SIG-M5 treated with dmso at 0.1 percent for 504 hours (cell line): Measurements from ENCODE around the gene DVL1.
"Not testable (repeated sequence)": the region's sequence is repeated elsewhere in the genome, so short reads cannot be mapped to it uniquely, and the experiment has no call there.

Experiments used
- DNase-seq: peaks from one replicate; lab custom pipeline; 2025; ENCODE audit not compliant: unreplicated experiment; lab: John Stamatoyannopoulos, UW

DVL1 gene

DNA sequence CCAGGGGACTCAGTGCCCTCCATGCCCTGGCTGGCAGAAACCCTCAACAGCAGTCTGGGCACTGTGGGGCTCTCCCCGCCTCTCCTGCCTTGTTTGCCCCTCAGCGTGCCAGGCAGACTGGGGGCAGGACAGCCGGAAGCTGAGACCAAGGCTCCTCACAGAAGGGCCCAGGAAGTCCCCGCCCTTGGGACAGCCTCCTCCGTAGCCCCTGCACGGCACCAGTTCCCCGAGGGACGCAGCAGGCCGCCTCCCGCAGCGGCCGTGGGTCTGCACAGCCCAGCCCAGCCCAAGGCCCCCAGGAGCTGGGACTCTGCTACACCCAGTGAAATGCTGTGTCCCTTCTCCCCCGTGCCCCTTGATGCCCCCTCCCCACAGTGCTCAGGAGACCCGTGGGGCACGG lies 21.0 kb downstream of the DVL1 start:
- no peak for DNase-seq

DNA sequence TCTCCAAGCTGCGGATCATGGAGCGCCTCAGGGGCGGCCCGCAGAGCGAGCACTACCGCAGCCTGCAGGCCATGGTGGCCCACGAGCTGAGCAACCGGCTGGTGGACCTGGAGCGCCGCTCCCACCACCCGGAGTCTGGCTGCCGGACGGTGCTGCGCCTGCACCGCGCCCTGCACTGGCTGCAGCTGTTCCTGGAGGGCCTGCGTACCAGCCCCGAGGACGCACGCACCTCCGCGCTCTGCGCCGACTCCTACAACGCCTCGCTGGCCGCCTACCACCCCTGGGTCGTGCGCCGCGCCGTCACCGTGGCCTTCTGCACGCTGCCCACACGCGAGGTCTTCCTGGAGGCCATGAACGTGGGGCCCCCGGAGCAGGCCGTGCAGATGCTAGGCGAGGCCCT lies 21.9 kb downstream of the DVL1 start:
- DNase-seq, result no peak

DNA sequence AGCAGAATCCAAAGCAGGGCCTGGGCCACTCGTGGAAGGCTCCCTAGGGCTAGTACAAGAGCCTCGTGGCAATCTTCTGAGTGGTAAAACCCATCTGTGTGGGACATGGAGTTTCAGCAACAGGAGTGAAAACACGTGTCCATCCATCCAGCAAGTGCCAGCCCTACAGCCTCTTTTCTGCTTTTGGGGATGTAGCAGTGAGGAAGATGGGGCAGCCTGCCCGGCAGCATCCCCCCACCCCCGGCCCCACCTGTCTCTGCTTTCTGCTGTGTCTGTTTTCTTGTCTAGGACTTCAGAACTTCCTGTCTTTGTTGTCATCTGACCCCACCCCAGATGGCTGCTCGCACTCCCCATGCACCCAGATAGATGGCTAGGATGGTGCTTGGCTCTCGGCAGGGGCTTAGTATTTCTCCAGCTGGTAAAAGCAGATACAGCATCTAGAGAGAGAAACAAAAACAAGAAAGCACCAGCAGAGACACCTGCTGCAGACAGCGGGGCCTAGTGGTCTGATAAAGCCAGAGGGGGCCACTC lies 23.1 kb downstream of the DVL1 start:
- DNase-seq, result no peak

- DNase-seq, result no peak
Observed at GRCh38 chr1:1325288-1326074, 23.7 kb downstream of the DVL1 start.

- DNase-seq, result peak; percentile 79
Observed at GRCh38 chr1:1324524-1325287, 24.5 kb downstream of the DVL1 start, which contains the start of the genes CPTP and INTS11. TSS of gene CPTP (plus strand) at chr1:1324802. CDS start at chr1:1326911, 2,109 bp downstream. TSS of gene INTS11 (minus strand) at chr1:1324660. CDS start at chr1:1324608, 52 bp downstream.

- DNase-seq, result no peak
Observed at GRCh38 chr1:1324084-1324523, 25.1 kb downstream of the DVL1 start.

DNA sequence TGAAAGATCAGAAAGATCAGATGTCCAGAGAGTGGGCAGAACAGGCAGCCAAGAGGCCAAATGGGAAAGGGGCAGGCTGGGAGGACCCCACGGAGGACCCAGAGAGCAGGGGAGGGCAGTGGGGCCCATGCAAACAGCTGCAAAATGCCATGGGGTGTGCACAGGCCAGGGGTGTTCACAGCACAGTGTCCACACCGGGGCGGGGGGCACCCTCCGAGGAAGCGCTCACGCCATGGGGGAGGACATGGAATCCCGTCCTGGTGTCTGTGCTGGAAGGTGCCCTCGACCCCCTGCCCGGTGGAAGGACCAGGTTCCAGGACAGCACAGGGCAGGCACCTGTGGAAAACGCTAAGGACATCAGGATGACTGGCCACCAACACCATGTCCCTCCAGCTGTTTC lies 26.3 kb downstream of the DVL1 start:
- DNase-seq, result no peak

DNA sequence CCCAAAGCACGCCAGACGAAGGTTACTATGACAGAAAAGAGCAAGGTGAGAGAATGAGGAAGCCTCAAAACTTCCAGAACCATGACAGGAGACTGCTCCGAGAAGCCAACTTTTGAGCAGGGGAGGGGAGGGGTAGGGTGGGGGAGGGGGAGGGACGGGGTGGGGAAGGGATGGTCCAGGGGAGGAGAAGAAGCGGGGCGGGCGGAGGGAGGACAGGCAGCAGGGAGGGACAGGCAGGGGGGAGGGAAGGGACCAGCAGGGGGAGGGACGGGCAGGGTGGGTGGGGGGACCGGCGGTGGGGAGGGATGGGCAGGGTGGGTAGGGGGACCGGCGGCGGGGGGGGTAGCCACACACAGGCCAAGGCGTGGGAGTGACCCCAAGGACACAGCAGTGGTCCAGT lies 26.8 kb downstream of the DVL1 start:
- DNase-seq, result no peak

GRCh38 chr1:1321477-1321876 lies 27.7 kb downstream of the DVL1 start:
- DNase-seq, result no peak

- DNase-seq, result no peak
Observed at GRCh38 chr1:1320666-1321448, 28.4 kb downstream of the DVL1 start.

- no peak for DNase-seq
Observed at GRCh38 chr1:1319646-1319941, 29.6 kb downstream of the DVL1 start.

- no peak for DNase-seq
Observed at GRCh38 chr1:1318777-1319645, 30.2 kb downstream of the DVL1 start.

GRCh38 chr1:1318131-1318652 lies 31.0 kb downstream of the DVL1 start:
- DNase-seq, result peak; percentile 17

DNA sequence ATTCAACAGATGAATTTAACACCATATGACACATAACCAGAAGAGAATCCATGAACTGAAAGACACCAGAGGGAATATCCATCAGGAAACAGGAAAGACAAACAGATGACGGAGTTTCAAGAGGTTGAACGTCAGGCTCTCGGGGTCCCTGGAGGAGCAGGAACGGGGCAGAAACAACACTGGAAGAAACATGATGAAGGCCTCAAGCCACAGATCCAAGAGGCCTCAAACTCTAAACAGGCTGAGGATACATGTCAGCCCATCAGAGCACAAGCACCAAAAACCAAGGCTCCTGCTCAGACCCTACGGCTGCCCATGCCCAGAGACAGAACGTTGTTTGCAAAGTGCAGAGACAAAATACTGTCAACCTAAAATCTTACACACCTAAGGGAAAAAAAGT lies 31.8 kb downstream of the DVL1 start:
- no peak for DNase-seq

GRCh38 chr1:1316199-1316598 lies 33.0 kb downstream of the DVL1 start:
- not testable (repeated sequence) for DNase-seq

DNA sequence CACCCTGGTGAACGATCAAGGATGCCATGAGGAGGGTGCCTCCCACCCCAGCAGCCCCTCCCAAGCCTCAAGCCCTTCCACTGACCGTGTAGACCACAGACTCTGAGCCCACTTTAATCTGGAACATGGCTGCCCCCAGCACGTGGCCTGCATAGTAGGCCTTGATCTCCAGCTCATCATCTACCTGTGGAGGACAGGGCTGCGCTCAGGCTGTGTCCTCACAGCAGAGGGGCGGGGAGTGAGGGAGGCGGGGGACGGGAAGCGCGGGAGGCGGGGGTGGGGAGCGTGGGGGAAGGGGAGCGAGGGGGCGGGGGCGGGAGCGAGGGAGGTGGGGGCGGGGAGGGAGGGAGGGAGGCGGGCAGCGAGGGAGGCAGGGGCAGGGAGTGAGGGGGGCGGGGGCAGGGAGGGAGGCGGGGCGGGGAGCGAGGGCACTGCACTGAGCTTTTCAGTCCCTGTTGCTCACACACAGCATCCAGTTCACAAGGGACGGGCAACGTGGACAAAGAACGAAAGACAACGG lies 33.7 kb downstream of the DVL1 start:
- DNase-seq, result no peak

- DNase-seq, result no peak
Observed at GRCh38 chr1:1314678-1315335, 34.4 kb downstream of the DVL1 start.

GRCh38 chr1:1314237-1314586 lies 35.0 kb downstream of the DVL1 start:
- DNase-seq, result no peak

DNA sequence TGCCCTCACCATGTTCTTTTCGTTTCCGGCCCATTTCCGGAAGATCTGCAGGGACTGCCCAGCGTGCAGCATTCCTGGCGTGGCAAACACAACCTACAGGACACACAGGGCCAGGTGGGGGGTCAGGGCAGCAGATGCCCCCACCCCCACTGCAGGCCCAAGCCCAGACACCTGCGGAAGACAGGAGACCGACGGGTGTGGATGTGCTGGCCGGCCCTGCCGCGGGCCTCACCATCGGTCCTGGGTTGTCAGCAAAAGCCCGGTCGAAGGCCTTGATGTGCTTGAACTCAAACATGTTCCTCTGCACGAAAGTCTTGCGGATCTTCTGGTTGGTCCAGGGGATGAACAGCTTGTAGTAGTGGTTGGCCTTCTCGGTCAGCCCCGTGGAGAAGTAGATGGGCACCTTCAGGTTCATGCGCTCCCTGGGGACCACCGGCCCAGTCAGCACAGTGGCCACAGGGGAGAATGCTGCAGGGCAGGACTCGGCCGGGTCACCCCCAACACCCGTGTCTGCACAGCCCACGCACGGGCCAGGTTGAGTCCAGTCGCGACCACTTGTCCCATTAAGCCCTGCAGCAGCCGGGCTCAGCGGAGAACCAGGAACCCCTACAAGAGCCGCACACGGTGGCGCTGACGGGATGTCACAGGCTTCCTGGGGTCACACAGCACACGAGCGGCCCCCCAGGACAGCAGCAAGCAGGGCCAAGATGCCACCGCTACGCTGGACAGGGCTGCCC lies 35.5 kb downstream of the DVL1 start:
- no peak for DNase-seq
